MM.1S (cell line): ENCODE results near the gene MPP7.

Source experiments
- DNase-seq: peaks from one replicate; pipeline ENCODE4 v3.0.0-alpha.2; 2015
- H2AFZ ChIP-seq: fragments of 300-600 bp; sonication (generic); 2 replicates; pipeline ENCODE4 v1.6.0; 2016; ENCODE audit warnings: antibody characterized with exemption, low read length
- H3F3A ChIP-seq: fragments of 300-600 bp; sonication (generic); 2 replicates; pipeline ENCODE4 v1.6.1; 2016; ENCODE audit warnings: mild to moderate bottlenecking, antibody characterized with exemption, low read length, moderate library complexity, mixed read lengths; ENCODE audit not compliant: insufficient read depth
- H3K27ac ChIP-seq: fragments of 300-600 bp; sonication (generic); 2 replicates; pipeline ENCODE4 v1.5.1; 2016; ENCODE audit warnings: mild to moderate bottlenecking, low read length
- H3K27me3 ChIP-seq: fragments of 300-600 bp; sonication (generic); replicated peaks from 2 replicates; pipeline ENCODE4 v1.6.0; 2016; ENCODE audit warnings: low read length; ENCODE audit not compliant: insufficient read depth
- H3K36me3 ChIP-seq: fragments of 300-600 bp; sonication (generic); replicated peaks from 2 replicates; pipeline ENCODE4 v1.6.1; 2016; ENCODE audit warnings: mild to moderate bottlenecking, low read length, mixed read lengths; ENCODE audit not compliant: insufficient read depth
- H3K4me1 ChIP-seq: fragments of 300-600 bp; sonication (generic); 2 replicates; pipeline ENCODE4 v1.6.1; 2016; ENCODE audit warnings: low read length, mixed read lengths
- H3K4me2 ChIP-seq: fragments of 300-600 bp; sonication (generic); 2 replicates; pipeline ENCODE4 v1.6.0; 2016; ENCODE audit warnings: low read depth, low read length
- H3K4me3 ChIP-seq: fragments of 300-600 bp; sonication (generic); 2 replicates; pipeline ENCODE4 v1.5.1; 2016; ENCODE audit warnings: low read length, mixed read lengths
- H3K79me2 ChIP-seq: fragments of 300-600 bp; sonication (generic); 2 replicates; pipeline ENCODE4 v1.6.1; 2016; ENCODE audit warnings: mixed run types, low read length, mixed read lengths
- H3K9ac ChIP-seq: fragments of 300-600 bp; sonication (generic); 2 replicates; pipeline ENCODE4 v1.6.1; 2016; ENCODE audit warnings: low read length, mixed read lengths
- H3K9me2 ChIP-seq: fragments of 300-600 bp; sonication (generic); replicated peaks from 2 replicates; pipeline ENCODE4 v1.6.1; 2016; ENCODE audit warnings: mild to moderate bottlenecking, low read length, mixed read lengths; ENCODE audit not compliant: insufficient read depth
- H3K9me3 ChIP-seq: fragments of 300-600 bp; sonication (generic); replicated peaks from 2 replicates; pipeline ENCODE4 v1.6.1; 2016; ENCODE audit warnings: mild to moderate bottlenecking, low read length, mixed read lengths; ENCODE audit not compliant: insufficient read depth
- H4K20me1 ChIP-seq: fragments of 300-600 bp; sonication (generic); 2 replicates; pipeline ENCODE4 v1.6.1; 2016; ENCODE audit warnings: mild to moderate bottlenecking, low read length, moderate library complexity, mixed read lengths; ENCODE audit not compliant: insufficient read depth
- EZH2 ChIP-seq: fragments of 300-600 bp; sonication (generic); optimal IDR thresholded peaks from 2 replicates; pipeline ENCODE3; 2017; ENCODE audit warnings: low read depth, mild to moderate bottlenecking, antibody characterized with exemption, low read length, mixed read lengths
- EZH2phosphoT487 ChIP-seq: fragments of 300-600 bp; sonication (generic); IDR thresholded peaks from 2 replicates; pipeline ENCODE4 v1.6.1; 2018; ENCODE audit warnings: antibody characterized with exemption, low read length
- TF ChIP-seq, protein P1 (sequence below): fragments of 300-600 bp; sonication (generic); IDR thresholded peaks from 2 replicates; pipeline ENCODE4 v1.5.1; 2016; ENCODE audit warnings: antibody characterized with exemption, low read length, mixed read lengths

Gene MPP7

DNA sequence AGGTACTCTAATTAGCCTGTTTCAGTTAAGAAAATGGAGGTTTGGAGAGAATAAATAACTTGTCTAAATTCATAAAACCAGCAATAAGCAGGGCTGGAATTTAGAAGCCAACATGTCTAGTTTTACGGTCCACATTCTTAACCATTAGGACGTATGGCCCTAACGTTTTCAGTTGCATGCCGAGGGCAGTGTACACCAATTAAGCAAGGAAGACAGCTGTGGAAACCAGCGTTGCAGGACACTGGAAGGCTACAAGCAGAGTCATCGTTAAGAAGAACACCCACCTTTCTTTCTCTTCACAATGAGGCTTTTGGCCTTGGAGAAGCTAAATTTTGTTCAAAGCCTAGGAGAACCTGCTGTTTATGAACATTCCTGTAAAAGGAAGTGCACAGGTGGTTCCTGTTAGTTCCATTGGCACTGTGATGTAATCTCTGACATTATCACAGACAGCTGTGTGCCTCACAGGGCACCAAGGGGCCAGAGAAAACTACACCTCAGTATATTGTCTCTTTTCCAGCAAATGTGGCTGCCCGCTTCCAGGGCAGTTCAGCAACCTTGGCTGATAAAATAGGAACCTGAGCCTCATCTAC lies 21.0 kb downstream of the MPP7 start:
- no peaks in the 10 kb centered on the region for H3K9me3 ChIP-seq
- H4K20me1 ChIP-seq: no peaks in the 10 kb centered on the region
- no peak for DNase-seq
- H3F3A ChIP-seq: no peaks in the 10 kb centered on the region
- no peak overlapping the region for H3K4me3 ChIP-seq
- H3K79me2 ChIP-seq: no peaks in the 10 kb centered on the region
- TF ChIP-seq, protein P1, sequence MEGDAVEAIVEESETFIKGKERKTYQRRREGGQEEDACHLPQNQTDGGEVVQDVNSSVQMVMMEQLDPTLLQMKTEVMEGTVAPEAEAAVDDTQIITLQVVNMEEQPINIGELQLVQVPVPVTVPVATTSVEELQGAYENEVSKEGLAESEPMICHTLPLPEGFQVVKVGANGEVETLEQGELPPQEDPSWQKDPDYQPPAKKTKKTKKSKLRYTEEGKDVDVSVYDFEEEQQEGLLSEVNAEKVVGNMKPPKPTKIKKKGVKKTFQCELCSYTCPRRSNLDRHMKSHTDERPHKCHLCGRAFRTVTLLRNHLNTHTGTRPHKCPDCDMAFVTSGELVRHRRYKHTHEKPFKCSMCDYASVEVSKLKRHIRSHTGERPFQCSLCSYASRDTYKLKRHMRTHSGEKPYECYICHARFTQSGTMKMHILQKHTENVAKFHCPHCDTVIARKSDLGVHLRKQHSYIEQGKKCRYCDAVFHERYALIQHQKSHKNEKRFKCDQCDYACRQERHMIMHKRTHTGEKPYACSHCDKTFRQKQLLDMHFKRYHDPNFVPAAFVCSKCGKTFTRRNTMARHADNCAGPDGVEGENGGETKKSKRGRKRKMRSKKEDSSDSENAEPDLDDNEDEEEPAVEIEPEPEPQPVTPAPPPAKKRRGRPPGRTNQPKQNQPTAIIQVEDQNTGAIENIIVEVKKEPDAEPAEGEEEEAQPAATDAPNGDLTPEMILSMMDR: no peak
- TF ChIP-seq EZH2: no peak
- no peak for TF ChIP-seq EZH2phosphoT487
- H3K36me3 ChIP-seq: no peaks in the 10 kb centered on the region
- no peaks in the 10 kb centered on the region for H3K4me1 ChIP-seq
- no peaks in the 10 kb centered on the region for H3K27me3 ChIP-seq
- H3K4me2 ChIP-seq: no peak overlapping the region
- no peaks in the 10 kb centered on the region for H3K9me2 ChIP-seq
- no peak overlapping the region for H3K9ac ChIP-seq
- no peak overlapping the region for H3K27ac ChIP-seq
- H2AFZ ChIP-seq: no peak overlapping the region

DNA sequence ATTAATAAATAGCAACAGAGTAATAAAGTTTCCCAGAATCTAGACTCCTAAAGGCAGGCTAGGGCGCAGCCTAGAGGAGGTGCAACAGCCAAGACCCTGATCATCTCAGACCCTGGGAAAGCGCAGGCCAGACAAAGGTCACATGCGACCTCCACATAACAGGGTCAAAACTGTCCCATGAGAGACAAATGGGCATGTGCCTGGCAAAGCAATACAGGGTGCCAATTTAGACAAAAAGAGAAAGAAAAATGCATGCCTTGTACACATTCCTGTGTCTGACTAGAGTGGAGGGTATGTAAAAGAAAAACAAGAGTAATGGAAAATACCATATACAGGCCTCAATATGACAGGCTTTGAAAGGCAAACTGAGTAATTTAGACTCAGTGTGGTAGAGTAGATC lies 22.2 kb downstream of the MPP7 start:
- Histone ChIP-seq H3K79me2 (no peaks in the 10 kb centered on the region), H3K36me3 (no peaks in the 10 kb centered on the region), H3K9me2 (no peaks in the 10 kb centered on the region), H4K20me1 (no peaks in the 10 kb centered on the region), H3K4me3 (no peak overlapping the region), H2AFZ (no peak overlapping the region), H3K27me3 (no peaks in the 10 kb centered on the region), H3K27ac (no peak overlapping the region), H3K4me1 (no peaks in the 10 kb centered on the region), H3K9ac (no peak overlapping the region), H3K4me2 (no peak overlapping the region), H3F3A (no peaks in the 10 kb centered on the region), H3K9me3 (no peaks in the 10 kb centered on the region)
- TF ChIP-seq EZH2 (no peak), EZH2phosphoT487 (no peak)
- TF ChIP-seq, protein P1: no peak
- DNase-seq: no peak

DNA sequence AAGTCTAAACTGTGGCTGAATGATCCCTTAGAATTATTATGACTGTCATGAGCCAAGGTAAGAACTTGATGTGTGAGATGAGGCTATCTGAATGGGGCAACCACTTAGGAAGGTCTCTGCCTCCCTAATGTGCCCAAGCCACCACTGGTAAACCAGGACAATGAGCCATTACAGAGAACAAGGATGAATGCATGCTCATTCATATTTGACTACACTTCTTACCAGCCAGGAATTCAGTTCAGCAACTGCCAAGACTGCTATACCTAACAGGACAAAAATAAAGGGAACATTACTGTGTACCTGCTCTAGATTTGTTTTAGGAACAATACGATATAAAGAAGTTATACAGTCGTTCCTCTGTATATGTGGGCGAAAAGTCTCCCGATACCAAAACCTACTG lies 23.0 kb downstream of the MPP7 start:
- Histone ChIP-seq H4K20me1 (no peaks in the 10 kb centered on the region), H3K36me3 (no peaks in the 10 kb centered on the region), H3K27me3 (no peaks in the 10 kb centered on the region), H3K79me2 (no peaks in the 10 kb centered on the region), H3K9me2 (no peaks in the 10 kb centered on the region), H3K4me1 (no peaks in the 10 kb centered on the region), H3K27ac (no peak overlapping the region), H3K9me3 (no peaks in the 10 kb centered on the region), H3K4me3 (no peak overlapping the region), H3K4me2 (no peak overlapping the region), H3K9ac (no peak overlapping the region), H3F3A (no peaks in the 10 kb centered on the region), H2AFZ (no peak overlapping the region)
- TF ChIP-seq, protein P1: no peak
- TF ChIP-seq EZH2phosphoT487: no peak
- TF ChIP-seq EZH2: no peak
- no peak for DNase-seq
